Raji (cell line): ENCODE data around the gene CFAP20DC.

Experiments
- POLR2A ChIP-seq: IDR thresholded peaks from 2 replicates; pipeline ENCODE4 v1.6.1; 2011; ENCODE audit warnings: low read depth, low read length, control low read depth; ENCODE audit not compliant: insufficient read depth

CFAP20DC gene

DNA sequence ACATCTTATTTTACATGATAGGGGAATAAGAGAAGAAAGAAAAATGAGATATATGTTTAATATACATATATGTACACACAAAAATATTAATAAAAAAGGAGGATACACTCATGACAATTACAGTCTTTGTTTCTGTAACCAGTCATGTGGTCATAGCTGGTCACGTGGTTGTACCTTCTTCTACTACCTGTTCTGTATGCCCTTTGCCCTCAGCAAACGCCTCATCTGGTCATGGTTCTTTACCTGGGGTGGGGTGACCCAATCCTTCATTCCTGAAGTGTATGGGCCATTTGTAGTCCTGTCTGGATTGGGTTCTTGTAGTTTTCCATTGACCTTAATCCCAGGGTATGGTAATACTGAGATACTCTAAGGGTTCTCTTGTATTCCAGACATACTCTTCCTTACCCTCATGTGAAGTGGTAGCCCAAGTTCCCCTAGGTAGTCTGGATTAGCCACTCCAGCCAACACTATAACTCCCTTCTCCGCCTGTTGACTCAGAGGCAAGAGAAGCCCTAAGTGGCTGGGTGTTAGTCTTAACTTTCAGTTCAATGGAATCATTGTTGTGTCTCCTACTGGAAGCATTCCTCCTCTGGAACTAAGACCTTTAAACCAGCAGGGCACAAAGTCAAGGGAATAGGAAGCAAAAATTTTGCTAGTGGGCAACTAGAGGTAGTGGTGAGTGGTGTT, 336.0 kb downstream of the CFAP20DC start:
- TF ChIP-seq POLR2A = no peak

- no peak for TF ChIP-seq POLR2A
Measured at GRCh38 chr3:58711871-58712270, 338.0 kb downstream of the CFAP20DC start.

- no peak for TF ChIP-seq POLR2A
Measured at GRCh38 chr3:58708116-58708791, 341.6 kb downstream of the CFAP20DC start.

DNA sequence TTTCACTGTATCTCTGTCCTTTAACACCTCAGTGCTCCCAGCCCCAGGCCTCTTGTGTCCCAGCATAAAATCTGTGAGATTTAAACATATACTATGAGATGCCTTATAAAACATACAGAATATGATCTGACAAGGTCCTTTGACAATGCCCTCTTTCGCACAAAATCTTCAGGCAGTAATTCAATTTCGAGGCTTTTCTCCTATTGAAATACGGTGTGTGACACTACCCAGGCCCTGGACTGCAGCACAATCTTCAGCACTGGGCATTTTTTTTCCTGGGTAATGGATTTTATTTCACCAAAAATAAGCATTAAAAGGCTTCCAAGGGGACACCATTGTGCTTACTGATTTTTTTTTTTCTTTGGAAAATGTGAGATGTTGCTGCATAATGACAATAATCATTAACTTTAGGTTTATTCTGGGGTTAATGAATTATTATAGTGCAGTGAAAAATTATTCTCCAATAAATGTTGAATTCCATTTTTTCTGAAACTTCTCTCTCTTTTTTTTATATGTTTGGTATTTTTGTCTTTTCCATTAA, 342.4 kb downstream of the CFAP20DC start:
- TF ChIP-seq POLR2A = no peak

DNA sequence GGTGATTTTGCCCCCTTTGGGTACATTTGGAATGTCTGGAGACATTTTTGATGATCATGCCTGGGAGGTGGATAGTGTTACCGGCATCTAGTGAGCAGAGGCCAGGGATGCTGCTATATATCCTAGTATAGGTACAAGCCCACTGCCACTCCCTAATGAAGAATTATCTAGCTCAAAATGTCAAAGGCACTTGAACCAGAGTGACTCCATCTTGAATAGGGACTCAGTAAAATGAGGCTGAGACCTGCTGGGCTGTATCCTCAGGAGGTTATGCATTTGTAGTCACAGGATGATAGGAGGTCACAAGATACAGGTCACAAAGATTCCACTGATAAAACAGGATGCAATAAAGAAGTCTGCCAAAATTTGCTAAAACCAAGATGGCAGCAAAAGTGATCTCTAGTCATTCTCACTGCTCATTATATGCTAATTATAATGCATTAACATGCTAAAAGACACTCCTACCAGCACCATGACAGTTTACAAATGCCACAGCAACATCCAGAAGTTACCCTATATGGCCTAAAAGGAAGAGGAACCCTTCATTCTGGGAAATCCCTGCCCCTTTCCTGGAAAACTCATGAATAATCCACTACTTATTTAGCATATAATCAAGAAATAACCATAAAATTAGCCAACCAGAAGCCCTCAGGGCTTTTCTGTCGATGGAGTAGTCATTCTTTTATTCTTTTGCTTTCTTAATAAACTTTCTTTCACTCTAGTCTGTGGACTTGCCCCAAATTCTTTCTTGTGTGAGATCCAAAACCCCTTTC, 343.2 kb downstream of the CFAP20DC start:
- TF ChIP-seq POLR2A = no peak

DNA sequence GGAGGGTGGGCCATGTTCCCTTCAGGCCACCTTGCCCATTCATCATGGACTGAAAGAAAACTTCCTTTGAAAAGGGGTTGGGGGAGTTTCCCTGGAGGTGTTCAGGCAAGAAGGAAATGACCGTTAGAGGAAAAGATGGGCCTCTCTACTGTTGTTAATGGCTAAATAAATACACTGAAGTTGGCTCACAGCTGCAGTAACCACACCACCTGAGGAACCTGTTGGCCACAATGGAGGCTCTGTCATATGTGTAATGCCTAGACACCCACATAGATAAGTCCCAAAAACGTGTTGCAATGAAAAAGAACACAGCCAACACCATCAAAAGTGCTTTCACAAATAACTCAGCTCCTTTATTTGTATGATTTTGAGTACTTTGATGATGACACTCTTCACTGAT, 345.1 kb downstream of the CFAP20DC start:
- no peak for TF ChIP-seq POLR2A

DNA sequence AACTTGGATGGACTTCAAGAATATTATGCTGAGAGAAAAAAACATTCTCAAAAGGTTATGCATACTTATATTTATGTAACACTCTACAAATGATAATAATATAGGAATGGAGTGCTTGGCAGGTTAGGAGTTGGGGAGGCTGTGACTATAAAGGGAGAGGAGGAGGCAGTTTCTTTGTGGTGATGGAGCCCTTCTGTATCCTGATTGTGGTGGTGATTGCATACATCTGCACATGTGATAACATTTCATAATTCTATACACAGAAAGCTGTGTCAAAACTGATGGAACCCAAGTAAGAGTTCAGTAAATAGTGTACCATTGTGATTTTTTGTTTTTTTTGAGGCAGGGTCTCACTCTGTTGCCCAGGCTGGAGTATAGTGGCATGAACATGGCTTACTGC, 351.6 kb downstream of the CFAP20DC start:
- no peak for TF ChIP-seq POLR2A

- no peak for TF ChIP-seq POLR2A
Measured at GRCh38 chr3:58697561-58697960, 352.3 kb downstream of the CFAP20DC start.

GRCh38 chr3:58696093-58696492, 353.7 kb downstream of the CFAP20DC start:
- TF ChIP-seq POLR2A = no peak

DNA sequence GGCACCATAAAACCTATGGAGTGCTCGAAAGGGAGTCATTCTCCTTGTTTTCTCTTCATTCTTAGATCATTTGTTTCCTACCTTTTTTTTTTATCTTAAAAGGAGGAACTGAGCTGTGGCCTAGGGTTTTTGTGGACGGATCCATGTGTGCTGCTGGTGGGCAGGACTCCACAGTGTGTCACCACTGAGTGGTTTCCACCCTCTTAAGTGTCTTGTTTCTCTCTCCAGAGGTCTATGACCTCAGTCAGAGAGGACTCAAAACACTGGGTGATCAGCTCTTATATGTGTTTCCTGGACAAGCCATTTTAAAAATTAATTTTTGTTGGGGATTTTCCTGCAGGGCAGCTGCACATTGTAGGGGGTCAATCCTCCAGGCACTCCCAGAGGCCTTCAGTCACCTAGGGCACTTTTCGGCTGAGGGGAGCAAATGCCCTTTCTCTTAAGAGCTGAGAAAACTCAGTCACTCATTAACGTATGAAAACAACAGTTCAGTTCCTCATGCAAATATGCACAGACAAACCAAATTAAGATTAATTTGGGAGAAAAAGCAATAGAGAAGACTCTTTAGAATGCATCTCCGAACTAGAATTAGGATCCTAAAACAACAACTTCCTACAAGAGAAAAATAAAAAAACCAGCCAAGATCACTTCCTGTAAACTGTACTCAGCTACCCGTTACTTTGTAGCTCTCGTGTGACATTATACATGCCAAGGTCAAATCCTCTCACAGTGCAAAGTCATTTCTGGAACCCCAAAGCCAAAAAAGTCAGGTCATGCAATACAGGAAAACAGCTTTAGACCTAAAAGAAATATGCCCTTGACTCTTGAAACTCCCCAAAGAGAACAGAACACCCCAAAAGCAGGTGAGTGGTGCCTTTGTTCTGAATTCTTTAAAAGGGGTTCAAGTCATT, 355.6 kb downstream of the CFAP20DC start:
- no peak for TF ChIP-seq POLR2A

DNA sequence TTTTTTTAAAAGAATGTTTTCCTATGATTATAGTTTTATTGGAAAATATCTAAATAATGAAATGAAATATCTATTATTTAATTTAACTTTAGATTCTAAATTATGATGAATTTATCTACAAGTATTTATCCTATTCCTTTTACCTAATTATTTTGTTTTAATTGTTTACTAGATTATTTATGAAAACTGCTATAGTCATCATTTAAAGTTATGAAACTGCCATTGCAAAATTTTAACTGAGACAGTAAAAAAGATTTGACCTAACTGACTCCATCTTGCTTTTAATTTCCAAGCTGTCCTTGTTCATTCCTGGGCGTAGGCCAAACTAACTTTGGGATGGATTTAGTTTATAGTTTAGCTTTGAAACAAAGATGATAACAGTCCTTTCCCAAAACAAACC, 357.3 kb downstream of the CFAP20DC start:
- no peak for TF ChIP-seq POLR2A
